ENCODE measurements around the gene LHX6. TPM values are rescaled to one million over a fixed set of nuclear protein-coding genes. Genes with fewer than 3 reads are reported as not detected.

Gene LHX6
- total and polyA plus RNA-seq, 2 experiments from 2014 or later = 1.0 to 1.2 TPM

DNA sequence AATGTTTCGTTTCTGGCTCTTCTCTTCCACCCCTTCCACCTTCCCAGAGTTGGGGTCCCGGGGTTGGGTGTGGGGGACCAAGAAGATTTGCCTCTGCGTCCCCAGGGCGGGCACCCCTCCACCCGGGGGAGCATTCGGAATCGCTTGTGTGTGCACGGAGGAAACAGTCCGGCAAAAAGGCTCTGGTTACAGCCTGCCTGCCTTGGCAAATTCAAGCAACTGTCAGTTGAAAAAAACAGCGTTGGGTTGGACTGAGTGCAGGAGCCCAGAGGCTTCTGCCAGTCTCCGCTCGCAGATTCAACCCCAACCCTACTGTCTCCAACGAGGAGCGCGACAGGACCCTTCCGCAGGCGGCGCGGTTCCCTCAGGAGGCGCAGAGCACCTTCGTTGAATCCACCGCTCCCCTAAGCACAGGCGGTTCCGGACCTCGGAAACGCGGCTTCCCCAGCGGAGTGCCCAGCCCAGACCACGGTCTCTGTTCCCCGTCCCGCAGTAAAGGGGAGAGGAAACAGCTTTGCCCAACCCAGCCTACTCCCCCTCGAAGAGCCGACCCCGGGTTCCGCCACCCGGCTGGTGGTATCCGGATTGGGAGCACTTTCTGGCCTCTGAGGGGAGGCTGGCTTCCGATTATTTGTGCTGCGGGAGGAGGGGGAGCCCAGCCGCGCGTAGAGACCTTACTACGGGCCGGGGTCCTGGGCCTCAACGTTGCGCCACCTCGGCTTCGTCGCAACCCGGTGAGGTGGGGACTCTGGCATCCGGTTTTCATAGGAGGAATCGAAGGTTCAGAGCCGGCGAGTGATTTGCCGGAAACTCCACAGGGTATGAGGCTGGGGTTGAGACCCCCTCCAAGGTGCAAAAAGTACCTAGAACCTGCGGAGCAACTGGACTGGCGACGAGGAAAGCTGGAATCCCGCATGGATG, 9.6 kb downstream of the LHX6 start (continued):
- no peak for TF ChIP-seq ZNF462 (CRISPR knock-in tag; IDR thresholded peaks at IDR 0.05)
- no peak for TF ChIP-seq CREB1 (CRISPR knock-in tag; IDR thresholded peaks at IDR 0.05; ENCODE audit: low read depth)
- TF ChIP-seq STAT1 (IDR thresholded peaks at IDR 0.05; ENCODE audit: unreplicated experiment) = no peak
- TF ChIP-seq, protein P1, sequence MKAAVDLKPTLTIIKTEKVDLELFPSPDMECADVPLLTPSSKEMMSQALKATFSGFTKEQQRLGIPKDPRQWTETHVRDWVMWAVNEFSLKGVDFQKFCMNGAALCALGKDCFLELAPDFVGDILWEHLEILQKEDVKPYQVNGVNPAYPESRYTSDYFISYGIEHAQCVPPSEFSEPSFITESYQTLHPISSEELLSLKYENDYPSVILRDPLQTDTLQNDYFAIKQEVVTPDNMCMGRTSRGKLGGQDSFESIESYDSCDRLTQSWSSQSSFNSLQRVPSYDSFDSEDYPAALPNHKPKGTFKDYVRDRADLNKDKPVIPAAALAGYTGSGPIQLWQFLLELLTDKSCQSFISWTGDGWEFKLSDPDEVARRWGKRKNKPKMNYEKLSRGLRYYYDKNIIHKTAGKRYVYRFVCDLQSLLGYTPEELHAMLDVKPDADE (IDR thresholded peaks at IDR 0.05) = 0 out of 2 replicates have a peak, but pooled peaks have one; percentile 14
- TF ChIP-seq NANOG (IDR thresholded peaks at IDR 0.05; ENCODE audit: borderline replicate concordance) = no peak
- TF ChIP-seq ZNF331 (CRISPR knock-in tag; IDR thresholded peaks at IDR 0.05; ENCODE audit: low read depth) = no peak
- peak; percentile 99 for TF ChIP-seq EZH2 (IDR thresholded peaks at IDR 0.05; ENCODE audit: low read depth, unreplicated experiment)

All from GM23338 (cell line).